NB4 (cell line): ENCODE results near the gene PPM1F.
A peak's percentile ranks its signal among the peaks of the same experiment; 100 is the strongest.

Experiments used
- DNase-seq: peaks from one replicate; pipeline ENCODE4 v3.0.0; 2010; ENCODE audit warnings: low read depth
- H3K4me3 ChIP-seq: one replicate; pipeline ENCODE4 v1.5.1; 2011; ENCODE audit warnings: mild to moderate bottlenecking, low read depth, low read length, moderate library complexity
- MYC ChIP-seq: IDR thresholded peaks from 2 replicates; pipeline ENCODE4 v1.6.1; 2011; ENCODE audit warnings: low read depth, low read length
- POLR2A ChIP-seq: IDR thresholded peaks from 2 replicates; pipeline ENCODE4 v1.6.1; 2011; ENCODE audit warnings: mild to moderate bottlenecking; ENCODE audit not compliant: insufficient read length; ENCODE audit errors: extremely low read depth
- TF ChIP-seq, protein P1 (sequence below): IDR thresholded peaks from 2 replicates; pipeline ENCODE4 v1.6.1; 2011; ENCODE audit warnings: low read depth, low read length
- TF ChIP-seq, protein P2 (sequence below): IDR thresholded peaks from one replicate; pipeline ENCODE4 v1.5.1; 2012; ENCODE audit warnings: low read depth, low read length

The PPM1F gene

DNA sequence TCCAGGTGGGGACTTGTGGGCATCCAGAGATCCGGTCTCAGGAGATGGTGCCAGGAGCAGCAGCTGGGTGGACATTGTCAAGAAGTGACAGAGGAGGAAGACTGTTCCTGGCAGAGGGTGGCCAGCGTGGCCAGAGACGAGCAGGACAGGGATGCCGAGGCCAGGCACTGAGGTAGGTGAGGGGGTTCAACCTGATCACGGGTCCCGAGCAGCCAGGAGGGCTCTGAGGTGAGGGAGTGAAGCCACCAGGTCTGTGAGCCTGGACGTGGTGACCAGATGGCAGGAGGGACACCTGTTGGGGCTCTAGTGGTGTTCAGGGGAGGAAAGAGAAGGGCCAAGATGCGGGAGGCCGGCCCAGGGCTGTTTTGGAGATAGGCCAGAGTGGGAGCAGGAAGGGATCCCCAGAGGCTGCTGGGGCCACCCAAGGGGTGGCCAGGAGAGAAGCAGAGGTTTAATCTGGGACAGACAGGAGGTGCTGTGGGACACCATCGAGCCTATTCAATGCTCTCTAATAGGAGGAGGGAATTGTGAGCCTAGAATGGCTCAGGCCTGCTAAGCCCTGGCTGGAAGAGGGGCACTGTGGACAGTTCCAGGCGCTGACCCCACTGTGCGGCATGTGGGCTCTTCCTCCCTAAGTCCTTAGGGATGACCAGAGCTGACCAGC, 6.3 kb downstream of the PPM1F start:
- no peak for DNase-seq
- TF ChIP-seq POLR2A (no peak), MYC (no peak)
- TF ChIP-seq, protein P1, sequence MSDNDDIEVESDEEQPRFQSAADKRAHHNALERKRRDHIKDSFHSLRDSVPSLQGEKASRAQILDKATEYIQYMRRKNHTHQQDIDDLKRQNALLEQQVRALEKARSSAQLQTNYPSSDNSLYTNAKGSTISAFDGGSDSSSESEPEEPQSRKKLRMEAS = no peak
- TF ChIP-seq, protein P2, sequence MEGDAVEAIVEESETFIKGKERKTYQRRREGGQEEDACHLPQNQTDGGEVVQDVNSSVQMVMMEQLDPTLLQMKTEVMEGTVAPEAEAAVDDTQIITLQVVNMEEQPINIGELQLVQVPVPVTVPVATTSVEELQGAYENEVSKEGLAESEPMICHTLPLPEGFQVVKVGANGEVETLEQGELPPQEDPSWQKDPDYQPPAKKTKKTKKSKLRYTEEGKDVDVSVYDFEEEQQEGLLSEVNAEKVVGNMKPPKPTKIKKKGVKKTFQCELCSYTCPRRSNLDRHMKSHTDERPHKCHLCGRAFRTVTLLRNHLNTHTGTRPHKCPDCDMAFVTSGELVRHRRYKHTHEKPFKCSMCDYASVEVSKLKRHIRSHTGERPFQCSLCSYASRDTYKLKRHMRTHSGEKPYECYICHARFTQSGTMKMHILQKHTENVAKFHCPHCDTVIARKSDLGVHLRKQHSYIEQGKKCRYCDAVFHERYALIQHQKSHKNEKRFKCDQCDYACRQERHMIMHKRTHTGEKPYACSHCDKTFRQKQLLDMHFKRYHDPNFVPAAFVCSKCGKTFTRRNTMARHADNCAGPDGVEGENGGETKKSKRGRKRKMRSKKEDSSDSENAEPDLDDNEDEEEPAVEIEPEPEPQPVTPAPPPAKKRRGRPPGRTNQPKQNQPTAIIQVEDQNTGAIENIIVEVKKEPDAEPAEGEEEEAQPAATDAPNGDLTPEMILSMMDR = no peak
- H3K4me3 ChIP-seq = no peak overlapping the region

DNA sequence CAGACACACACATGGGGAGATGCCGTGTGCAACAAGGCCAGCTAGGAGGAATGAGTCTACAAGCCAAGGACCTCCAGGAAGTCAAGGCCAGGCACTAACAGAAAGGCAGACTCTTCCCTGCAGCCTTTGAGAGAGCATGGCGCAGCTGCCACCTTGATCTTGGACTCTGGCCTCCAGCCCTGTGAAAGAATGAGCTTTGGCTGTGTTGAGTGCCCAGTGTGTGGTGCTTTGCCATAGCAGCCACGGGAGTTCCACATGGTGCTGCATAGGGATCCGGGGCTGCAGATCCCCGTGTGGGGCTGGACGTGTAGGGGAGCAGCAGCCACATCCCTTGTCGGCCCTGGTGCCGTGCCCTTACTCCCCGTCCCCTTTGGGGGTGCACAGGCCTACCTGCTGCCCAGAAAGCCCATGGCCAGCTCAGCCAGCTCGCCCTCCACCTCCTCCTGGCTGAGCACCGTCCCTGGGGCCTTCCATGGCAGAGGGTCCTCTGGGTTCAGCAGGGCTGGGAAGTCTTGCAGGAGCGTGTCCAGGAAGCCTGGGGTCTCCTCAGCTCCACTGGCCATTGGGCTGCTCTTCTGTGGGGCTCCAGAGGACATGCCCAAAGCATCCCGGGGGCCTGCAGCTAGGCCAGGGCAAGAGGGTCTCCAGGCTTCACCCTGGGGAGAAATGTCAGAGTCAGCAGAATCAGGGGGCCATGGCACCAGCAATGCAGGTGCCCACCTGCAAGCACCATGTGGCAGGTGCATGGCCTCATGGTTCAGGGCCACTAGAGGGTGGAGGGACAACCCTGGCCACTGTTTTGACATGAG, 7.0 kb downstream of the PPM1F start:
- DNase-seq = no peak
- no peak overlapping the region for H3K4me3 ChIP-seq
- TF ChIP-seq, protein P2 = no peak
- TF ChIP-seq MYC = no peak

DNA sequence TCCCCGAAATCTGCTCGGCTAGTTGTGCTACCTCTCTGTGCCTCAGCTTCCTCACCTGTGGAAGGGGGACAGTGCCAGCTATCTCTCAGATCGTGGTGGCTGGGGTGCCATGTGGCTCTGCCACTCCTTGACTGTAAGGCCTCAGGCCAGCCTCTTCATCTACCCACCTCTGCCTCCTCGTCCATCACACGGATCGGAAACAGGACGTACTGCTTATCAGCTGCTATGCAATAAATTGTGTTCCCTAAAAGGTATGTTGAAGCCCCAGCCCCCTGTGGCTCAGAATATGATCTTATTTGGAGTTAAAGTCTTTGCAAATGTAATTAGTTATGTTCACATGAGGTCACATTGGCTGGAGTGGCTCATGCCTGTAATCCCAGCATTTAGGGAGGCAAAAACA, 7.8 kb downstream of the PPM1F start:
- TF ChIP-seq, protein P2 = no peak
- TF ChIP-seq, protein P1 = no peak
- TF ChIP-seq MYC = no peak
- no peak for TF ChIP-seq POLR2A
- DNase-seq = no peak
- no peak overlapping the region for H3K4me3 ChIP-seq

DNA sequence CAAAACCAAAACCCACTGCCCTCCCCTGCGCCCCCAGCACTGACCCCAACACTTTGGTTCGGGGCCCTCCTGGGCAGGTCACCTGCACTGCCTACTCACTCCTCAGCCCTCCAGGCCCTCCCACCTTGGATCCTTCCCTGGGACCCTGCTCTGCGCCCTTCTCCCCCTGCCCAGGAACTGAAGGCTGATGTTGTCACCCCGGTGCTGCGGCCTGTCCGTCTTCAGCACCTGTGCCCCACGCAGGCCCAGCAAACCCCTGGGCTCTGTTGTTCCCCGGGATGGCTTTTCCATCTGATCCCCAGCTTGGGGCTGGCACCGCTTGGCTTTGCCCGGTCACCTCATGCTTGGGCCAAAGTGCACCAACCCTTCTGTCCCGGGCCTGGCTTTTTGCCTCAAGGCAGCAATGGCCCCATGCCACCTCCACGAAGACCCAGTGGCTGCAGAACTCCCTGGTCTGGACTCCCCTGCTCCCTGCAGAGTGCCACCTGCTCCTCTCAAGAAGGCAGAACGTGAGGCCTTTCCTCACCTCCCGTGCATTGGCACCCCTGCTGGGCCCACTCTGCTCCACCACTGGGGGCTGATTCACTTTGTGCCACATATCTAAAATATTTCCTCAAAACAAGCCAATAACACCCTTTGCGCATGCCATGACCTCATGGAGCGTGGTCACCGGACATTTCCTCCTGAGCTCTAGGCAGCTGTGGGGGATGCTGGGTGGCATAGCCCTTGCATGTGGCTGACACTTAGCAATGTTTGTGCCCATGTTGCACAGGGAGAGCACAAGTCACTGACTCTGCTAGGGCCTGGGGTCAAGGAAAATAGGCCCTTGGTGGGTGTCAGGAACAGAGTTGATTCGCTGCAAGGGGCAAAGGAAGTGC, 8.8 kb downstream of the PPM1F start:
- peak; percentile 48 for DNase-seq
- TF ChIP-seq, protein P2 = no peak

DNA sequence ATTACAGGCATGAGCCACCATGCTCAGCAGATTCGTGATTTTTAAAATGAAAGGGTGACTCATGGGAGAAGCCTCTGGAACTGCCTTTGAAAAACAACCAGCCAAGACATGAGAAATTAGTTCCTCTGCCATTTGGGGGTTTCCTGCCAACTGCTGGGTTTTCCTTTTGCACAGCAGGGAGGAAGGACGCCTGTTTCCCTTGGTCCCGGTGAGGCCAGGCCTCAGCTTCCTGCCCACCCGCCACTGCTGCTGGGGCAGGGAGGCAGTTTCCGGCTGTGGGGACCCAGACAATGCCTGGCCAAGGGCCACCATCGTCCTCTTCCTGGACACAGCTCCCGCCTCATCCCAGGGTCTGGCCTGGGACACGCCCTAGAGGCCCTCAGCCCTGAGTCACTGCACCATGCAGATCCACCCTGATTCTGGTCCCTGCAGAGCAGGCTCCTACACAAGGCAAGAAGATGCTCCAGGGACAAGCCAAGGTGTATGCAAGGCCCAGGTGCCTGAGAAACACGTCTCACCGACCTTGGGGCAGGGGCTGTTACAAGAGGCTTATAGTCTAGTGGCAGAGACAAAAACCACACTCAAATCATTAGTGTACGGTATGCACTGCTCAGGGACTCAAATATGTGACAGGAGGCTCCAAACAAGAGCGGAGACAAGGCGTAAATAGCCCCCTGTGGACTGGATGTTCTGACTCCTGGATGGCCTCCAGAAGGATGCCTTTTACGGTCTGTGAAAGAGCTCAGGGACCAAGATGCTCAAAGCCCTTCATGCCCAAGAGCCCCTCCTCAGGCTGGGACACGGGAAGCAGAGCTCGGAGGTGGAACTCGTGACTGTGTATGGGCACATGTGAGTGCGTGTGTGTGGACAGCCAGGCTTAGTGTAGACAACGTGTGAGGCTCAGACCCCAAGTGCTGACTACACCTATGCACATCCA, 10.0 kb downstream of the PPM1F start:
- TF ChIP-seq, protein P2 = no peak
- TF ChIP-seq MYC (no peak), POLR2A (no peak)
- TF ChIP-seq, protein P1 = no peak
- no peak overlapping the region for H3K4me3 ChIP-seq
- DNase-seq = peak; percentile 80

More for the DNA sequence above, 8.8 kb downstream of the PPM1F start:
- H3K4me3 ChIP-seq = no peak overlapping the region
